SK-N-SH treated with all-trans-retinoic acid at 6 μM for 48 hours (cell line): ENCODE data around the gene HSPG2.

Experiments used
- ATAC-seq: fragments of 200-7000 bp; cut with Tn5 transposase; 3 replicates; pipeline ENCODE4 v1.9.1; 2020; ENCODE audit warnings: mild to moderate bottlenecking, moderate library complexity
- ARNTL ChIP-seq: fragments of 450-650 bp; formaldehyde crosslinking; IDR thresholded peaks from 2 replicates; pipeline ENCODE4 v1.5.0; 2020; ENCODE audit warnings: low read depth, mild to moderate bottlenecking, moderate library complexity, borderline replicate concordance
- BACH2 ChIP-seq: fragments of 250-450 bp; sonication (Bioruptor Pico); IDR thresholded peaks from 2 replicates; pipeline ENCODE4 v1.9.0; 2021; ENCODE audit warnings: mild to moderate bottlenecking, borderline replicate concordance
- CREB5 ChIP-seq: fragments of 250-450 bp; sonication (Bioruptor Pico); IDR thresholded peaks from 2 replicates; pipeline ENCODE4 v1.5.1; 2020; ENCODE audit warnings: low read depth, mild to moderate bottlenecking, moderate library complexity
- CSDC2 ChIP-seq: fragments of 250-450 bp; sonication (Bioruptor Pico); IDR thresholded peaks from 2 replicates; pipeline ENCODE4 v1.5.0; 2020; ENCODE audit warnings: mild to moderate bottlenecking, moderate library complexity
- CSRNP3 ChIP-seq: fragments of 250-450 bp; sonication (Bioruptor Pico); IDR thresholded peaks from 2 replicates; pipeline ENCODE4 v1.5.1; 2021; ENCODE audit warnings: mild to moderate bottlenecking, moderate library complexity
- ESRRG ChIP-seq: fragments of 250-450 bp; sonication (Bioruptor Pico); IDR thresholded peaks from 2 replicates; pipeline ENCODE4 v1.6.1; 2021; ENCODE audit warnings: mild to moderate bottlenecking
- GLIS3 ChIP-seq: fragments of 250-450 bp; sonication (Bioruptor Pico); IDR thresholded peaks from 2 replicates; pipeline ENCODE4 v1.5.0; 2020; ENCODE audit warnings: mild to moderate bottlenecking, moderate library complexity
- ISL1 ChIP-seq: fragments of 250-450 bp; sonication (Bioruptor Pico); IDR thresholded peaks from 2 replicates; pipeline ENCODE4 v2.1.2; 2022; ENCODE audit warnings: mild to moderate bottlenecking, moderate library complexity
- OSR1 ChIP-seq: fragments of 250-450 bp; sonication (Bioruptor Pico); IDR thresholded peaks from 2 replicates; pipeline ENCODE4 v1.8.0; 2022; ENCODE audit warnings: moderate library complexity, mild to moderate bottlenecking, inconsistent platforms
- PATZ1 ChIP-seq: fragments of 250-450 bp; sonication (Bioruptor Pico); IDR thresholded peaks from 2 replicates; pipeline ENCODE4 v1.8.0; 2020; ENCODE audit warnings: mild to moderate bottlenecking, moderate library complexity, borderline replicate concordance
- POU6F1 ChIP-seq: fragments of 250-450 bp; sonication (Bioruptor Pico); IDR thresholded peaks from 2 replicates; pipeline ENCODE4 v1.8.0; 2021; ENCODE audit warnings: low read depth, mild to moderate bottlenecking, moderate library complexity, borderline replicate concordance
- PPARA ChIP-seq: fragments of 250-450 bp; sonication (Bioruptor Pico); IDR thresholded peaks from 2 replicates; pipeline ENCODE4 v1.5.0; 2020; ENCODE audit warnings: mild to moderate bottlenecking, borderline replicate concordance
- RARB ChIP-seq: fragments of 250-450 bp; sonication (Bioruptor Pico); IDR thresholded peaks from 2 replicates; pipeline ENCODE4 v1.8.0; 2021; ENCODE audit warnings: mild to moderate bottlenecking, moderate library complexity
- SNAI2 ChIP-seq: fragments of 250-450 bp; sonication (Bioruptor Pico); IDR thresholded peaks from 2 replicates; pipeline ENCODE4 v1.5.0; 2020; ENCODE audit warnings: mild to moderate bottlenecking, moderate library complexity
- TCF4 ChIP-seq: fragments of 250-450 bp; sonication (Bioruptor Pico); IDR thresholded peaks from 2 replicates; pipeline ENCODE4 v1.8.0; 2021; ENCODE audit warnings: mild to moderate bottlenecking, moderate library complexity, borderline replicate concordance
- TOX ChIP-seq: fragments of 250-450 bp; sonication (Bioruptor Pico); IDR thresholded peaks from 2 replicates; pipeline ENCODE4 v1.8.0; 2021; ENCODE audit warnings: mild to moderate bottlenecking, moderate library complexity, borderline replicate concordance
- TSHZ2 ChIP-seq: fragments of 250-450 bp; sonication (Bioruptor Pico); IDR thresholded peaks from 2 replicates; pipeline ENCODE4 v1.5.0; 2020; ENCODE audit warnings: mild to moderate bottlenecking, moderate library complexity
- ZC3H10 ChIP-seq: fragments of 250-450 bp; sonication (Bioruptor Pico); IDR thresholded peaks from 2 replicates; pipeline ENCODE4 v1.5.1; 2021; ENCODE audit warnings: mild to moderate bottlenecking, moderate library complexity
- ZFP3 ChIP-seq: fragments of 250-450 bp; sonication (Bioruptor Pico); IDR thresholded peaks from 2 replicates; pipeline ENCODE4 v1.5.0; 2020; ENCODE audit warnings: mild to moderate bottlenecking, moderate library complexity
- ZFP30 ChIP-seq: fragments of 450-650 bp; formaldehyde crosslinking; IDR thresholded peaks from 2 replicates; pipeline ENCODE4 v1.5.0; 2022; ENCODE audit warnings: mild to moderate bottlenecking, moderate library complexity
- ZNF565 ChIP-seq: fragments of 450-650 bp; formaldehyde crosslinking; conservative IDR thresholded peaks from 2 replicates; pipeline ENCODE4 v1.5.0; 2020; ENCODE audit warnings: low read depth, mild to moderate bottlenecking, moderate library complexity
- ZNF70 ChIP-seq: fragments of 450-650 bp; formaldehyde crosslinking; IDR thresholded peaks from 2 replicates; pipeline ENCODE4 v1.5.0; 2020; ENCODE audit warnings: mild to moderate bottlenecking, moderate library complexity
- ZNF8 ChIP-seq: fragments of 450-650 bp; formaldehyde crosslinking; IDR thresholded peaks from 2 replicates; pipeline ENCODE4 v1.5.0; 2020; ENCODE audit warnings: mild to moderate bottlenecking, moderate library complexity

The HSPG2 gene

GRCh38 chr1:21914450-21914849 is 22.7 kb downstream of the HSPG2 start:
- TF ChIP-seq PATZ1: no peak
- no peak for TF ChIP-seq GLIS3 (CRISPR knock-in tag)
- no peak for TF ChIP-seq OSR1
- no peak for TF ChIP-seq PPARA (CRISPR knock-in tag)
- no peak for TF ChIP-seq TSHZ2 (CRISPR knock-in tag)
- no peak for TF ChIP-seq ZNF8
- TF ChIP-seq CSDC2 (CRISPR knock-in tag): no peak
- TF ChIP-seq ESRRG (CRISPR knock-in tag): no peak
- no peak for TF ChIP-seq CREB5 (CRISPR knock-in tag)
- TF ChIP-seq RARB: no peak
- TF ChIP-seq ZFP3 (CRISPR knock-in tag): no peak
- no peak for TF ChIP-seq BACH2
- no peak for TF ChIP-seq ARNTL (CRISPR knock-in tag)
- TF ChIP-seq ISL1 (CRISPR knock-in tag): no peak
- no peak for TF ChIP-seq SNAI2 (CRISPR knock-in tag)
- no peak for TF ChIP-seq ZNF70
- ATAC-seq: no peak

- no peak for TF ChIP-seq CSRNP3 (CRISPR knock-in tag)
- TF ChIP-seq ZNF70: no peak
- TF ChIP-seq RARB: no peak
- TF ChIP-seq ISL1 (CRISPR knock-in tag): no peak
- TF ChIP-seq TOX (CRISPR knock-in tag): no peak
- TF ChIP-seq GLIS3 (CRISPR knock-in tag): no peak
- no peak for TF ChIP-seq CSDC2 (CRISPR knock-in tag)
- TF ChIP-seq SNAI2 (CRISPR knock-in tag): no peak
- TF ChIP-seq ARNTL (CRISPR knock-in tag): no peak
- no peak for TF ChIP-seq BACH2
- TF ChIP-seq ZFP30: no peak
- TF ChIP-seq OSR1: no peak
- 0 out of 3 replicates have a peak, but pooled peaks have one; percentile 18 for ATAC-seq
These were observed 23.3 kb downstream of the HSPG2 start for GRCh38 chr1:21913763-21914162.

- TF ChIP-seq ZFP3 (CRISPR knock-in tag) (no peak), ZNF8 (no peak), CREB5 (CRISPR knock-in tag) (no peak), CSRNP3 (CRISPR knock-in tag) (no peak), CSDC2 (CRISPR knock-in tag) (no peak), ZC3H10 (no peak), POU6F1 (no peak), TSHZ2 (CRISPR knock-in tag) (no peak), ZFP30 (no peak), SNAI2 (CRISPR knock-in tag) (no peak), ARNTL (CRISPR knock-in tag) (no peak), TOX (CRISPR knock-in tag) (no peak), TCF4 (CRISPR knock-in tag) (no peak), ESRRG (CRISPR knock-in tag) (no peak), OSR1 (no peak), ZNF565 (CRISPR knock-in tag) (no peak)
- TF ChIP-seq, all 23 proteins: peak for 0
These were observed 23.9 kb downstream of the HSPG2 start for GRCh38 chr1:21913258-21913657.

More at GRCh38 chr1:21913258-21913657, 23.9 kb downstream of the HSPG2 start:
- ATAC-seq: no peak
